ENCODE data around the gene GORAB.

The GORAB gene

GRCh38 chr1:170521818-170522217, 10.1 kb upstream of the GORAB start:
- TF ChIP-seq CTCF (IDR thresholded peaks at IDR 0.05) (no peak), ZFX (IDR thresholded peaks at IDR 0.05; ENCODE audit: borderline replicate concordance) (no peak)
- no peak overlapping the region for H3K27ac ChIP-seq

DNA sequence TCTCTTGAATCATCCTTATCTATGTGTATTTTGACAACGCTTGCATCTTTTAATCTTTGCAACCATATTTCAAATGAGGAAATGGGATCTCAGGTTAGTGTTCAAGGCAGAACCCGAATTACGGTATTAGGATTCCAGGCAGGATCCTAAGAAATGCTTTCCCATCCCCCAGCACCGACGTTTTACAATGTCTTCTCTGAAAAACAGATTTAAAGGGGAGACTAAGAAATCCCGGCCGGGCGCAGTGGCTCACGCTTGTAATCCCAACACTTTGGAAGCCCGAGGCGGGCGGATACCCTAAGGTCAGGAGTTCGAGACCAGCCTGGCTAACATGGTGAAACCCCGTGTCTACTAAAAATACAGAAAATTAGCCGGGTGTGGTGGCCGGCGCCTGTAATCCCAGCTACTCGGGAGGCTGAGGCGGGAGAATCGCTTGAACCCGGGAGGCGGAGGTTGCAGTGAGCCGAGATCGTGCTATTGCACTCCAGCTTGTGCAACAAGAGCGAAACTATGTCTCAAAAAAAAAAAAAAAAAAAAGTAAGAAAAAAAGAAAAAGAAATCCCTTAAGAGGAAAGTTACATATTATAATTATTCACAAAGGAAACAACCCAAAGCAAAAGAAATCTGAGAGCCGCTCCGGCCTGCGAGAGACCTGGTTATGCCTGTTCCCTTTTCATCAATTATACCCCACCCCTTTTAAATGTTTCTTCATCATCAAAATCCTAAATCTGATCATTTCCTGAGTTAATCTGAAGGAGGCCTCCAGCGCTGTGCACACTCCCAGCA, 801 bp upstream of the GORAB start:
- TF ChIP-seq CTCF (IDR thresholded peaks at IDR 0.05), result no peak
- TF ChIP-seq ZFX (IDR thresholded peaks at IDR 0.05; ENCODE audit: borderline replicate concordance), result no peak
- H3K27ac ChIP-seq, result peak overlapping the region; percentile 86

GRCh38 chr1:170533298-170533697, 1.3 kb downstream of the GORAB start:
- TF ChIP-seq CTCF (IDR thresholded peaks at IDR 0.05) (no peak), ZFX (IDR thresholded peaks at IDR 0.05; ENCODE audit: borderline replicate concordance) (no peak)
- H3K27ac ChIP-seq, result no peak overlapping the region

- no peak overlapping the region for H3K27ac ChIP-seq
- TF ChIP-seq CTCF (IDR thresholded peaks at IDR 0.05) (no peak), ZFX (IDR thresholded peaks at IDR 0.05; ENCODE audit: borderline replicate concordance) (no peak)
These were observed 2.7 kb downstream of the GORAB start for GRCh38 chr1:170534626-170535147.

- TF ChIP-seq CTCF (IDR thresholded peaks at IDR 0.05), result no peak
- TF ChIP-seq ZFX (IDR thresholded peaks at IDR 0.05; ENCODE audit: borderline replicate concordance), result no peak
These were observed 3.5 kb downstream of the GORAB start for GRCh38 chr1:170535418-170535817.

DNA sequence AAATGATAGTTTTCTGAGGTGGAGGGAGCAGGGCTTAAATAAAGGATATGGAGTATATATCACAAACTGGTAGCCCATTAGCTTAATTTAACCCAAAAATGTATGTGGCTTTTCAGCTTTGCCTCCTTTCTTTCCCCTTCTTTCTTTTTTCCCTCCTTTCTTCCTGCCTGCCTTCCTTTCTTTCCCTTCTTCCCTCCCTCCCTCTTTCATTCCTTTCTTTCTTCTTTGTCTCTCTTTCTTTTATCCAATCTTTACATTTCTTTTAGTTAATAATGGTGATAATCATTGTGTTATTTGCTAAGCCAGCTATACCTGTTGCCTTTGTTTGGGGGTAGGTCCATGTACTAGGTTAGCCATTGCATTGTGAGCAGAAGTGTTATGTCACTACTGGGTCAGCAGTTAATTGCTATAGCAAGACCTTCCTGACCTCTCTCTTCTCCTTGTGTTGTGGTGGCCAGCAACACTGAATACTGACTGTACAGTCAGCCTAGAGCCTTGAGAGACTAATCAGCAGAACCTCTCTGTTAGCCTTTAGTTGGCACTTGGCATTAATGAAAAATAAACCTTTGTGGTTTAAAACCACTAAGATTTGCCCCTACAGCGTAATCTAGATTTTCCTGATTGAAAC, 5.1 kb downstream of the GORAB start:
- H3K27ac ChIP-seq, result no peak overlapping the region
- TF ChIP-seq ZFX (IDR thresholded peaks at IDR 0.05; ENCODE audit: borderline replicate concordance), result no peak
- TF ChIP-seq CTCF (IDR thresholded peaks at IDR 0.05), result no peak

More at GRCh38 chr1:170535418-170535817, 3.5 kb downstream of the GORAB start:
- H3K27ac ChIP-seq, result no peak overlapping the region
